ENCODE measurements around the gene DUSP12. TPM values are rescaled to one million over a fixed set of nuclear protein-coding genes. Genes with fewer than 3 reads are reported as not detected.

Gene DUSP12
- total RNA-seq, 1 experiment from 2014 or later: 29.4 TPM

- TF ChIP-seq JUN (CRISPR knock-in tag; IDR thresholded peaks at IDR 0.05) (no peak), ATF2 (CRISPR knock-in tag; IDR thresholded peaks at IDR 0.05; ENCODE audit: borderline replicate concordance, low read depth) (no peak), NR2C2 (CRISPR knock-in tag; IDR thresholded peaks at IDR 0.05) (no peak), ZBTB21 (CRISPR knock-in tag; IDR thresholded peaks at IDR 0.05; ENCODE audit: borderline replicate concordance) (no peak), SMAD3 (CRISPR knock-in tag; IDR thresholded peaks at IDR 0.05; ENCODE audit: borderline replicate concordance) (no peak), ERG (CRISPR knock-in tag; IDR thresholded peaks at IDR 0.05) (no peak), IRF2 (CRISPR knock-in tag; IDR thresholded peaks at IDR 0.05; ENCODE audit: borderline replicate concordance, low read depth) (no peak), ATF1 (CRISPR knock-in tag; IDR thresholded peaks at IDR 0.05) (no peak), TEAD1 (CRISPR knock-in tag; IDR thresholded peaks at IDR 0.05) (no peak), FOXP1 (CRISPR knock-in tag; IDR thresholded peaks at IDR 0.05; ENCODE audit: borderline replicate concordance) (no peak), RORB (CRISPR knock-in tag; IDR thresholded peaks at IDR 0.05) (no peak), ZBTB43 (CRISPR knock-in tag; IDR thresholded peaks at IDR 0.05) (no peak), NFE2L1 (CRISPR knock-in tag; IDR thresholded peaks at IDR 0.05) (no peak), PREB (CRISPR knock-in tag; IDR thresholded peaks at IDR 0.05; ENCODE audit: borderline replicate concordance) (no peak), NFYB (CRISPR knock-in tag; conservative IDR thresholded peaks at IDR 0.05; ENCODE audit: low read depth) (no peak), CREB1 (CRISPR knock-in tag; IDR thresholded peaks at IDR 0.05) (no peak), ZNF219 (CRISPR knock-in tag; IDR thresholded peaks at IDR 0.05; ENCODE audit: borderline replicate concordance) (no peak), EMX1 (CRISPR knock-in tag; IDR thresholded peaks at IDR 0.05) (no peak), USF1 (CRISPR knock-in tag; IDR thresholded peaks at IDR 0.05) (no peak), ATF6 (CRISPR knock-in tag; IDR thresholded peaks at IDR 0.05) (no peak)
- Mint-ChIP-seq H3K27me3 (ENCODE audit: low read depth) (peaks cover 52% of the 10 kb centered on the region), H3K9me3 (no peaks in the 10 kb centered on the region)
Observed at GRCh38 chr1:161722406-161722805, 27.2 kb upstream of the DUSP12 start.

More at GRCh38 chr1:161722406-161722805, 27.2 kb upstream of the DUSP12 start:
- H3K4me3 Mint-ChIP-seq: no peak overlapping the region
- no peak for DNase-seq (ENCODE audit: low spot score)
- no peaks in the 10 kb centered on the region for H3K36me3 Mint-ChIP-seq
- H3K27ac Mint-ChIP-seq: no peak overlapping the region
- peaks cover 9% of the 10 kb centered on the region; the same call in 1 of the 2 replicates for H3K4me1 Mint-ChIP-seq
- ChIA-PET CTCF (no interaction called here), POLR2A (no interaction called here)
- ATAC-seq: no peak
